ENCODE measurements around the gene ELOVL5.

The ELOVL5 gene

DNA sequence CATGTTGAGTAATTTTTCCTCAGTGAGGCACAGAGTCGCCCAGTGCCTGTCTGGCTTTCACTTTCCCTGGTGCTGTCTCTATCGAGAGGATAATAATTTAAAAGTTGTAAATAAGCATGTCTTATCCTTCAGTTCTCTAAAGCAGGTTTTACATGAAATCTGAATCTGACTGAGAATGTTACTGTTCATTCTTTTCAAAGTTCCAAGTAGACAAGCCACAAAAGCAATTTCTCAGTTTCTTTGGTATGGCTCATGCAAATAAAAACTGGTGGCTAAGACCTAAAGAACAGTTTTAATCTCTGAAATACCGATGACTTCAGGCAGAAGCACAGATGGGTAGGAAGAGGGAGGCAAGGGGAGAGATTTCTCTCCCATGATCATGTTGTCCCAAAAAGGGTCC, 112.5 kb downstream of the ELOVL5 start:
- Histone ChIP-seq H3K27ac (ENCODE audit: low read depth, low read length) (no peak overlapping the region), H3K79me2 (ENCODE audit: insufficient read depth, low read length) (no peaks in the 10 kb centered on the region), H3K9me3 (ENCODE audit: insufficient read depth, low read length) (no peaks in the 10 kb centered on the region), H3K4me3 (ENCODE audit: insufficient read depth, low read length, poor library complexity, severe bottlenecking) (no peak overlapping the region), H3K9me2 (replicated peaks; ENCODE audit: insufficient read depth, low read length) (no peaks in the 10 kb centered on the region), H3K4me2 (ENCODE audit: low read depth, low read length, poor library complexity, severe bottlenecking) (no peak overlapping the region), H2AFZ (ENCODE audit: low read depth, low read length, severe bottlenecking) (no peak overlapping the region), H3K36me3 (ENCODE audit: low read length) (no peaks in the 10 kb centered on the region), H3K27me3 (ENCODE audit: low read length) (no peaks in the 10 kb centered on the region), H4K20me1 (ENCODE audit: low read depth, low read length) (no peaks in the 10 kb centered on the region), H3F3A (ENCODE audit: insufficient read depth) (no peaks in the 10 kb centered on the region), H3K9ac (ENCODE audit: low read length) (no peak overlapping the region)
- no peak for TF ChIP-seq EZH2phosphoT487 (conservative IDR thresholded peaks at IDR 0.05; ENCODE audit: low read length)
- TF ChIP-seq, protein P1, sequence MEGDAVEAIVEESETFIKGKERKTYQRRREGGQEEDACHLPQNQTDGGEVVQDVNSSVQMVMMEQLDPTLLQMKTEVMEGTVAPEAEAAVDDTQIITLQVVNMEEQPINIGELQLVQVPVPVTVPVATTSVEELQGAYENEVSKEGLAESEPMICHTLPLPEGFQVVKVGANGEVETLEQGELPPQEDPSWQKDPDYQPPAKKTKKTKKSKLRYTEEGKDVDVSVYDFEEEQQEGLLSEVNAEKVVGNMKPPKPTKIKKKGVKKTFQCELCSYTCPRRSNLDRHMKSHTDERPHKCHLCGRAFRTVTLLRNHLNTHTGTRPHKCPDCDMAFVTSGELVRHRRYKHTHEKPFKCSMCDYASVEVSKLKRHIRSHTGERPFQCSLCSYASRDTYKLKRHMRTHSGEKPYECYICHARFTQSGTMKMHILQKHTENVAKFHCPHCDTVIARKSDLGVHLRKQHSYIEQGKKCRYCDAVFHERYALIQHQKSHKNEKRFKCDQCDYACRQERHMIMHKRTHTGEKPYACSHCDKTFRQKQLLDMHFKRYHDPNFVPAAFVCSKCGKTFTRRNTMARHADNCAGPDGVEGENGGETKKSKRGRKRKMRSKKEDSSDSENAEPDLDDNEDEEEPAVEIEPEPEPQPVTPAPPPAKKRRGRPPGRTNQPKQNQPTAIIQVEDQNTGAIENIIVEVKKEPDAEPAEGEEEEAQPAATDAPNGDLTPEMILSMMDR (IDR thresholded peaks at IDR 0.05; ENCODE audit: insufficient read depth, low read length, poor library complexity, severe bottlenecking) = no peak

DNA sequence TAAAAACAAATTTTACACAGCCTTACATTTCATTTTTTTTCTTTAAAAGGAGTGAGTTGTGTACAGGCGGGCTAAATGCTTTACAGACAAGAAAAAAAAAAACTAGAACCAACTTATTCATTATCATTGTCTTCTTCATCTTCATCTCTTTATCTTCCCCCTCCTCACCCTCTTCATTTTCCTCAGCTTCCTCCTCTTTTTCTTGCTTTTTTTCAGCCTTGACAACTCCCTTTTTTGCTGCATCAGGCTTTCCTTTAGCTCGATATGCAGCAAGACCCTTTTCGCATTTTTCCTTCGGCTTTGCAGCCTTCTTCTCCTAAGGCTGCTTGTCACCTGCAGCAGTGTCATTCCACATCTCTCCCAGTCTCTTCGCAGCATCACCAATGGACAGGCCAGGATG, 113.2 kb downstream of the ELOVL5 start:
- H3K79me2 ChIP-seq (ENCODE audit: insufficient read depth, low read length) = no peaks in the 10 kb centered on the region
- no peak overlapping the region for H3K4me2 ChIP-seq (ENCODE audit: low read depth, low read length, poor library complexity, severe bottlenecking)
- no peaks in the 10 kb centered on the region for H3F3A ChIP-seq (ENCODE audit: insufficient read depth)
- no peak overlapping the region for H2AFZ ChIP-seq (ENCODE audit: low read depth, low read length, severe bottlenecking)
- TF ChIP-seq, protein P1 (IDR thresholded peaks at IDR 0.05; ENCODE audit: insufficient read depth, low read length, poor library complexity, severe bottlenecking) = no peak
- TF ChIP-seq EZH2phosphoT487 (conservative IDR thresholded peaks at IDR 0.05; ENCODE audit: low read length) = no peak
- no peaks in the 10 kb centered on the region for H4K20me1 ChIP-seq (ENCODE audit: low read depth, low read length)
- H3K9me2 ChIP-seq (replicated peaks; ENCODE audit: insufficient read depth, low read length) = no peaks in the 10 kb centered on the region
- H3K4me3 ChIP-seq (ENCODE audit: insufficient read depth, low read length, poor library complexity, severe bottlenecking) = no peak overlapping the region
- no peak overlapping the region for H3K9ac ChIP-seq (ENCODE audit: low read length)
- no peaks in the 10 kb centered on the region for H3K36me3 ChIP-seq (ENCODE audit: low read length)
- H3K27me3 ChIP-seq (ENCODE audit: low read length) = no peaks in the 10 kb centered on the region
- no peaks in the 10 kb centered on the region for H3K9me3 ChIP-seq (ENCODE audit: insufficient read depth, low read length)
- H3K27ac ChIP-seq (ENCODE audit: low read depth, low read length) = no peak overlapping the region

DNA sequence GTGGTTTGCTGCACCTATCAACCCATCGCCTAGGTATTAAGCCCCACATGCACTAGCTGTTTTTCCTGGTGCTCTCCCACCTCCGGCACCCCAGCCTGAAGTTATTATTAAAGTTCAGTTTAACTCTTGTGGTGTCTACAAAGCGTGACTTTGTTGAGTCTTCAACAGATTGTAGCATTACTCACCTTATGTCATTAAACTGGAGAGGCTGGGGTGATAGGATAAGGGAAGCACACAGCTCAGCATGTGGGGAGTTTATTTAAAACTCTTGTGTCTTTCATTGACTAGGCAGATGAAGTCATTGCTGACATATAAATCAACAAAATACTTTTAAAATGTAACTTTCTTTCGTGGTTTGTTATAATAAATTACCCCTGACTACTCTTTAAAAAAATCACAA, 115.4 kb downstream of the ELOVL5 start:
- Histone ChIP-seq H2AFZ (ENCODE audit: low read depth, low read length, severe bottlenecking) (no peak overlapping the region), H3K4me3 (ENCODE audit: insufficient read depth, low read length, poor library complexity, severe bottlenecking) (no peak overlapping the region), H3K9me3 (ENCODE audit: insufficient read depth, low read length) (no peaks in the 10 kb centered on the region), H3K4me2 (ENCODE audit: low read depth, low read length, poor library complexity, severe bottlenecking) (no peak overlapping the region), H3F3A (ENCODE audit: insufficient read depth) (no peaks in the 10 kb centered on the region), H3K27me3 (ENCODE audit: low read length) (no peaks in the 10 kb centered on the region), H3K27ac (ENCODE audit: low read depth, low read length) (no peak overlapping the region), H4K20me1 (ENCODE audit: low read depth, low read length) (no peaks in the 10 kb centered on the region), H3K79me2 (ENCODE audit: insufficient read depth, low read length) (no peaks in the 10 kb centered on the region), H3K36me3 (ENCODE audit: low read length) (no peaks in the 10 kb centered on the region), H3K9me2 (replicated peaks; ENCODE audit: insufficient read depth, low read length) (no peaks in the 10 kb centered on the region), H3K9ac (ENCODE audit: low read length) (no peak overlapping the region)
- TF ChIP-seq, protein P1 (IDR thresholded peaks at IDR 0.05; ENCODE audit: insufficient read depth, low read length, poor library complexity, severe bottlenecking) = no peak
- TF ChIP-seq EZH2phosphoT487 (conservative IDR thresholded peaks at IDR 0.05; ENCODE audit: low read length) = no peak

Data from SU-DHL-6 (cell line).